MM.1S (cell line): ENCODE results near the gene ACSF3.

Experiments used
- EZH2 ChIP-seq: fragments of 300-600 bp; sonication (generic); optimal IDR thresholded peaks from 2 replicates; pipeline ENCODE3; 2017; ENCODE audit warnings: low read depth, mild to moderate bottlenecking, antibody characterized with exemption, low read length, mixed read lengths
- EZH2phosphoT487 ChIP-seq: fragments of 300-600 bp; sonication (generic); IDR thresholded peaks from 2 replicates; pipeline ENCODE4 v1.6.1; 2018; ENCODE audit warnings: antibody characterized with exemption, low read length
- TF ChIP-seq, protein P1 (sequence below): fragments of 300-600 bp; sonication (generic); IDR thresholded peaks from 2 replicates; pipeline ENCODE4 v1.5.1; 2016; ENCODE audit warnings: antibody characterized with exemption, low read length, mixed read lengths

DNA sequence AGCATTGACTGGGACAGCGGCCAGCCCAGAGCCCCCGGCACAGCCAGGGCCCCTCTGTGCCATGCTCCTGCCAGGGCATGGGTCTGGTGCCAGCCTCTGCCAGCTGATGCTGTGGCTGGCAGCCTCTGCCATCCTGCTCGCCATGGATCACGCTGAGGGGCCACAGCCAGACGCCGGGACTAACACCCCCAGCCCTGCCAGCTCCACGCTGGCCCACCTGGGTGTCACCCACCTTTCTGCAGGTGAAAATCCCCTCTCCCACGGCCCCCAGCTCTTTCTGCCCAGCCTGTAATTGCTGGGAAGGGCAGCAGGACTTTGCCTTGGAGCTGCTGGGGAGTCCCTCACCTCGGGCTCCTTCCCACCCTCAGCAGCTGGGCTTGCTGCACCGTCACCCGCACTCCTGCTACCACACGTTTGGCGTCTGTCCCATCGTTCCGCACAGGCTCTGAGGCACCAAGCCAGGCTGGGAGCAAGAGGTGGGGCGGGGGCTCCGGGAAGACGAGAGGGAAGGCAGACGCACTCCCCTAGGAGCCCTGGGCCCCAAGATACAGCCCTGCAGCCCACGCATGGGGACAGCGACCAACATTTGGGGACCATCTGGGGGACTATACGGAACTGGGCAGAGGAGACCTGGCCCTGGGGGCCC lies 42.0 kb upstream of the ACSF3 start:
- TF ChIP-seq, protein P1, sequence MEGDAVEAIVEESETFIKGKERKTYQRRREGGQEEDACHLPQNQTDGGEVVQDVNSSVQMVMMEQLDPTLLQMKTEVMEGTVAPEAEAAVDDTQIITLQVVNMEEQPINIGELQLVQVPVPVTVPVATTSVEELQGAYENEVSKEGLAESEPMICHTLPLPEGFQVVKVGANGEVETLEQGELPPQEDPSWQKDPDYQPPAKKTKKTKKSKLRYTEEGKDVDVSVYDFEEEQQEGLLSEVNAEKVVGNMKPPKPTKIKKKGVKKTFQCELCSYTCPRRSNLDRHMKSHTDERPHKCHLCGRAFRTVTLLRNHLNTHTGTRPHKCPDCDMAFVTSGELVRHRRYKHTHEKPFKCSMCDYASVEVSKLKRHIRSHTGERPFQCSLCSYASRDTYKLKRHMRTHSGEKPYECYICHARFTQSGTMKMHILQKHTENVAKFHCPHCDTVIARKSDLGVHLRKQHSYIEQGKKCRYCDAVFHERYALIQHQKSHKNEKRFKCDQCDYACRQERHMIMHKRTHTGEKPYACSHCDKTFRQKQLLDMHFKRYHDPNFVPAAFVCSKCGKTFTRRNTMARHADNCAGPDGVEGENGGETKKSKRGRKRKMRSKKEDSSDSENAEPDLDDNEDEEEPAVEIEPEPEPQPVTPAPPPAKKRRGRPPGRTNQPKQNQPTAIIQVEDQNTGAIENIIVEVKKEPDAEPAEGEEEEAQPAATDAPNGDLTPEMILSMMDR: no peak
- no peak for TF ChIP-seq EZH2
- no peak for TF ChIP-seq EZH2phosphoT487
